NCI-H345 treated with DMSO at 0.1 percent for 48 hours (cell line): ENCODE results near the gene CSNK2A2.

Source experiments
- DNase-seq: peaks from one replicate; lab custom pipeline; 2025; ENCODE audit not compliant: unreplicated experiment; lab: John Stamatoyannopoulos, UW

CSNK2A2 gene

GRCh38 chr16:58200004-58200797 is 2.3 kb upstream of the CSNK2A2 start:
- DNase-seq = no peak

GRCh38 chr16:58198803-58199411 is 1.0 kb upstream of the CSNK2A2 start:
- no peak for DNase-seq

- DNase-seq = no peak
Observed at GRCh38 chr16:58197314-58198012, 443 bp downstream of the CSNK2A2 start.

GRCh38 chr16:58196898-58197313 is 1.0 kb downstream of the CSNK2A2 start:
- DNase-seq = no peak

GRCh38 chr16:58195771-58196170 is 2.1 kb downstream of the CSNK2A2 start:
- DNase-seq = no peak

- no peak for DNase-seq
Observed at GRCh38 chr16:58195344-58195743, 2.6 kb downstream of the CSNK2A2 start.

GRCh38 chr16:58194790-58195189 is 3.1 kb downstream of the CSNK2A2 start:
- no peak for DNase-seq

- no peak for DNase-seq
Observed at GRCh38 chr16:58187665-58188421, 10.1 kb downstream of the CSNK2A2 start.

GRCh38 chr16:58187092-58187491 is 10.8 kb downstream of the CSNK2A2 start:
- DNase-seq = no peak

- DNase-seq = no peak
Observed at GRCh38 chr16:58186176-58186944, 11.5 kb downstream of the CSNK2A2 start.

GRCh38 chr16:58177353-58177710 is 20.6 kb downstream of the CSNK2A2 start:
- no peak for DNase-seq

- no peak for DNase-seq
Observed at GRCh38 chr16:58176608-58177352, 21.1 kb downstream of the CSNK2A2 start.

GRCh38 chr16:58170223-58170622 is 27.7 kb downstream of the CSNK2A2 start:
- no peak for DNase-seq

GRCh38 chr16:58160855-58161254 is 37.1 kb downstream of the CSNK2A2 start:
- DNase-seq = no peak

GRCh38 chr16:58158725-58159124 is 39.2 kb downstream of the CSNK2A2 start:
- no peak for DNase-seq

GRCh38 chr16:58157951-58158540 is 39.9 kb downstream of the CSNK2A2 start:
- no peak for DNase-seq

- DNase-seq = no peak
Observed at GRCh38 chr16:58157239-58157638, 40.7 kb downstream of the CSNK2A2 start.

GRCh38 chr16:58155839-58156238 is 42.1 kb downstream of the CSNK2A2 start:
- no peak for DNase-seq

GRCh38 chr16:58154345-58154744 is 43.6 kb downstream of the CSNK2A2 start:
- DNase-seq = no peak
